Erythroblast (primary cell): Measurements from ENCODE around the gene SLC17A7.

ENCODE experiments used
- DNase-seq, 2 experiments: peaks; one replicate each; lab custom pipeline; 2025; lab: John Stamatoyannopoulos, UW
- GATA1 ChIP-seq: IDR thresholded peaks from 2 replicates; pipeline ENCODE4 v1.6.1; 2011; ENCODE audit warnings: low read depth, mild to moderate bottlenecking, control low read depth, low read length, moderate library complexity
- POLR2A ChIP-seq: IDR thresholded peaks from 2 replicates; pipeline ENCODE4 v1.6.1; 2011; ENCODE audit warnings: mild to moderate bottlenecking, low read length

SLC17A7 gene

DNA sequence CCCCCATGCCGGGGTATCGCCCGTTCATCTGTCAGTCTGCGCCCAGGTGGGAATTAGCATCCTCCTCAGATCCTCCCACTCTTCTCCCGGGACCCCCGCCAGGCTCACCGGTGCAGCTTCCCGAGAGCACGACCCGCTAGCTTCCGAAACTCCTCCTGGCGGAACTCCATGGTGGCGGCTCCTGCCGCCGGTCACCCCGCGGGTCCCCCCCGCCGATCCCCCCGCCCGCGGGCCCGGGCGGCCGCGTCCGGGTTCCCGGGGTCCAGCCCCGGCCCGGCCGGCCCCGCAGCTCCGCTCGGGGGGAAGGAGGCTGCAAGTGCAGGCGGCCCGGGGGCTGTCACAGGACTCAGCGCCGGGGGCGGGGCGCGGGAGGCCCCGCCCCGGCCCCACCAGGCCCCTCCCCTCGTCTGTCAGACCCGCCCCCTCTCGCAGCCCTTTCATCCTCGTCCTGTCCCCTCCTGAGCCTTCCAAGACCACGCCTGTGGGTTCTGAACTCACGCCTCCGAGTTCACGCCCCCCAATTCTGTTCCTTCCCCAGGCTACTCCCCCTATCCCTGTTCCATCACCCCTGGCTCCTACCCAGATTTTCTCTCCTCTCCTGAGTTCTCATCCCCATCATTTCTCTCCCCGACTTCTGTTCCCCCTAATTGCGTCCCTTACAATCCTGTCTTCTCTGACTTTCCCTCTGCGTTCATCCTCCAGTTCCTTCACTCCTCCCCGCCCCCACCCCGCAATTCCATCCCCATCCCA is at the start of gene SLC17A7:
Gene SLC17A7, minus strand, starts transcription at position 318 of the 750 bp plus-strand sequence. Its CDS starts 148 bp downstream, at position 170.
- TF ChIP-seq POLR2A (no peak), GATA1 (no peak)
- no peak for DNase-seq

DNA sequence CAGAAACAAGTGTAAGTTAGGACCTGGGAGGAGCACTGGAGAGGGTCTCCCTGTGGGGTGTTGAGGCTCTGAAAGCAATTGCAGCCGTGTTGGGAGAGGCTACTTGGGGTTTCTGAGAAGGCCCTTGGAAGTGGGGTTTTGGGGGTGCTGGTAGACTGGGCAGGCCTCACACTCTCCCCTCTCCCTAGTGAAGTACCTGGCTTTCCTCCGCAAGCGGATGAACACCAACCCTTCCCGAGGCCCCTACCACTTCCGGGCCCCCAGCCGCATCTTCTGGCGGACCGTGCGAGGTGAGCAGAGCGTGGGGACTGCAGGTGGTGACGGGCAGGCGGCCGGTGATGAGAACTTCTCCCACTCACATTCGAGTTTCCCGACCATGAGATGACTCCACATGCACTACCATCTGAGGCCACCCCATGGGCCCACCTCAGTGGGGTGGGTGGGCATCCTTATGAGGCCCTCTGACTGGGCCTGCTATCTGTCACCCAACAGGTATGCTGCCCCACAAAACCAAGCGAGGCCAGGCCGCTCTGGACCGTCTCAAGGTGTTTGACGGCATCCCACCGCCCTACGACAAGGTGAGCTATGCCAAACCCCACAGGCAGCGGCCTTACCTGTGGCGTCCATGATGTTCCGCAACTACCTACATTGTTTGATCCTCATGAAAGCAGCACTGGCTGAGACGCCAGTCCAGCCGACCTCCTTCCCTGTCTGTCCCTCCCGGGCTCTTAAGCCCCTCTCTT is 49.1 kb upstream of the SLC17A7 start:
- no peak for TF ChIP-seq POLR2A
- TF ChIP-seq GATA1 = no peak
- DNase-seq = no peak

DNA sequence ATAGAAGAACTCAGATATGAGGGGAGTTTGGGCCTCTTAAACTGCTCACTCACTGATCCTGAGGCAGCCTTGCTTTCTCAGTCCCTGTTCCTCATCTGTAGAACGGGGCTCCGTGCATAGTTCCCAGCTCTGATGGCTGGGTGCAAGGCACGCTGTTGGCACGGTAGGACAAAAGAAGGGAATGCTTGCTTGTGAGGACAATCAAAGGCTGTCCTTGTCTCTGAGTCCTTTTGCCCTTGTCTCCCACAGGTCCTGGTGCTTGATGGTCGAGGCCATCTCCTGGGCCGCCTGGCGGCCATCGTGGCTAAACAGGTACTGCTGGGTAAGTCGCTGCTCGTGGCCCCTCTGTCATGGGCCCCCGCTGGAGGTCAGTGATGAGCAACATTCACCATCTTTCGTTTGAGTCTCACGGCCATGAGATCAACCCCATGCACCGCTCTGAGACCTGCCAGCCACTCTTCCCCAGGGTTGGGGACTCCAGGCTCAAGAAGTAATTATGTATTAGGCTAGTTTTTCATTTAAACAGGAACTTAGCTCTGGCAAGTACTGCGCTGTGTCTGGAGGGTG is 48.4 kb upstream of the SLC17A7 start:
- DNase-seq = no peak
- TF ChIP-seq GATA1 (no peak), POLR2A (peak; percentile 13)

DNA sequence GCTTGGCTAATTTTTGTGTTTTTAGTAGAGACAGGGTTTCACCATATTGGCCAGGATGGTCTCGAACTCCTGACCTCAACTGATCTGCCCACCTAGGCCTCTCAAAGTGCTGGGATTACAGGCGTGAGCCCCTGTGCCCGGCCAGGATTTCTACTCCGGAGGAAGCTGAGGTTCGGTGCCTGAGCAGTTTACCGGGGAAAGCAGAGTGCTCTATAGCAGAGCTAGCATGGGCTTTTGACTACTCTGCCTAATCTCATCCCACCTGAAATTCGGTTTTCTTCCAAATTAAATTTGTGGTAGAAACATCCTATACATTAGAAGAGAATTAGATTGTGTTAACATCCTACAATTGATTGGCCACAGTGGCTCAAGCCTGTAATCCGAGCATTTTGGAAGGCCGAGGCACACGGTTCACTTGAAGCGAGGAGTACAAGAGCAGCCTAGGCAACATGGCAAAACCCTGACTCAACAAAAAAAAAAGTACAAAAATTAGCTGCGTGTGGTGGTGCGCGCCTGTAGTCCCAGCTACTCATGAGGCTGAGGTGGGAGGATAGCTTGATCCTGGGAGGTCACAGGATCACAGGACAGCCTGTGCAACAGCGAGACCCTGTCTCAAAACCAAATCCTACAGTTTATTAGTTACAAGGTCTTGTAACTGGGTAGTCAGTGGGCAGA is 47.7 kb upstream of the SLC17A7 start:
- no peak for DNase-seq

DNA sequence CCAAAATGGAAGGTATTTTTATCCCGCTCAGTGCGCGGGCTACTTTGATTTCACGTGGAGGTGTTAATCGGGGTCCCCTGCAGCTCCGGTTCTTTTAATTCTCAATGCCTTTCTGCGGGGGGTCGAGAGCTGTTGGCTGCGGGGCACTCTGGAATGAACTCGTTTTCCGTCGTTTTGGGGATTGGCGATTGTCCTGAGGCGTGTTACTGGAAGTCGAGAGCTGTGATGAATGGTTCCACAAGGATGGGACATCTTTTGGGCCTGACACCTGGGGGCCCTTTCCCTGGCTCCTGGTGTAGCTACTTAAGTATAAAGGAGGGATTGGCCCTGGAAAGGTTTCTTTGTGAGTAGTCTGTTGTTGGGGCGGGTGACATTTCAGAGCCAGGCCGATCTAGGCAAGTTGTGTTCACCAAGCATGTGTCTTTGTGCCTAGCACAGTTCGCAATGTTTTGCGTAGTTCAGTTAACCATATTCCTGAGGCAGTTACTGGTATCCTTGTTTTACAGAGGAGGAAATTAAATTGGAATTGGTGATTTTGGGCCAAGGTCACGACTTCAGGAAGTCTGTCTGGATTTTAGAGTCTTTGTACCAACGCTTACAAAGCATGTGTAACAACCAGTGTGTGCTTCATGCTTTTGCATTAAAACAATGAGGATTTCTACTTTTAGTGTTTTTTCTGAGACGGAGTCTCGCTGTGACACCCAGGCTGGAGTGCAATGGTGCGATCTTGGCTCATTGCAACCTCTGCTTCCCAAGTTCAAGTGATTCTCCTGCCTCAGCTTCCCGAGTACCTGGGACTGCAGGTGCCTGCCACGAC is 46.9 kb upstream of the SLC17A7 start:
- no peak for DNase-seq
- TF ChIP-seq GATA1 (no peak), POLR2A (no peak)

More for the DNA sequence above, 47.7 kb upstream of the SLC17A7 start:
- TF ChIP-seq POLR2A = no peak
- no peak for TF ChIP-seq GATA1

DNA sequence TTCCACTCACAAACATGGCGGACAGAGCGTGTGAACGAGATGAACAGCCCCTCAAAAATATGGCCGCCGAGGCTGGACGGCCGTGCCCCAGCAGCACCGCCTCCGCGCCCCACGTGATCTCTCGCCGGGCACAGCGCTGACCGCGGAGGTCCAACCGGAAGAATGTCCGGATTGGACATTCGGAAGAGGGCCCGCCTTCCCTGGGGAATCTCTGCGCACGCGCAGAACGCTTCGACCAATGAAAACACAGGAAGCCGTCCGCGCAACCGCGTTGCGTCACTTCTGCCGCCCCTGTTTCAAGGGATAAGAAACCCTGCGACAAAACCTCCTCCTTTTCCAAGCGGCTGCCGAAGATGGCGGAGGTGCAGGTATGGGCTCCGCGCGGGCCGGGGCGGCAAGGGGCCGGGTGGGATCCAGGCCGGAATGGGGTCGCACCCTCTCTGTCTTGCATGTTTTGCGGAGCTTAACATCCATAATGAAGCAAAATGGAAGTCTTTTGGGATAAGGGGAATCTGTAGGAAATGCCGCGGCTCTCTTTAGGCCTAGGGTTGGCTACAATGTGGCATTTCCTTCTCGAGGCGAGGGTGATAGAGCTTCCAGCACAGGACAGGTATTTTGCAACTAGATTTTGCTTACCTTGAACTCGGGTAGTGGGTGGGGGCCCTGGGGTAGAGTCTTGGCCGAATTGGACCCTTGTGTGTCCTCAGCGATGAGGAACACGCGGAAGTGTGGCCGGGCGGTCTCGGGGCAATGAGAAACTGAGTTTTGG is 46.1 kb upstream of the SLC17A7 start, which contains the start of gene RPL13A:
Gene RPL13A, plus strand, starts transcription at position 332 of the 769 bp plus-strand sequence. Its CDS starts 22 bp downstream, at position 354.
- TF ChIP-seq POLR2A (peak; percentile 100), GATA1 (no peak)
- peak; percentile 100 for DNase-seq

DNA sequence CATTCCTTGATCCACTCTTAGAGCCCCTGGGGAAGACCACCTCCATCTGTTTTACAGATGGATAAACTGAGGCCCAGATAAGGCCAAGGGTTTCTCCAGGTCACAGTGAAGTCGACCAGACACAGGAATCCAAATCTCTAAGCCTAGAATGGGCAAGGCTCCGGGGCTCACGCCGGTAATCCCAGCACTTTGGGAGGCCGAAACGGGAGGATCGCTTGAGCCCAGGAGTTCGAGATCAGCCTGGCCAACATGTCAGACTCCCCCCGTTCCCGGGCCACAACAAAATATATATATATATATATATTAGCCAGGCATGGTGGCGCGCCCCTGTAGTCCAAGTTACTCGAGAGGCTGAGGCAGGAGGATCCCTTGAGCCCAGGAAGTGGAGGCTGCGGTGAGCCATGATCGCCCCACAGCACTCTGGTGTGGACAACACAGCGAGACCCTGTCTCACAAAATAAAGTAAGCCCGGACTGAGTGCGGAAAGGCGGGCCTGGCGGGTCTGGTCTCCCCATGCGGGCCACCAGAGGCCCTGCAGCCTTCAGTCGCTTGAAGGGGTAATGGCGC is 45.5 kb upstream of the SLC17A7 start:
- no peak for DNase-seq
- TF ChIP-seq POLR2A = no peak
- TF ChIP-seq GATA1 = no peak

DNA sequence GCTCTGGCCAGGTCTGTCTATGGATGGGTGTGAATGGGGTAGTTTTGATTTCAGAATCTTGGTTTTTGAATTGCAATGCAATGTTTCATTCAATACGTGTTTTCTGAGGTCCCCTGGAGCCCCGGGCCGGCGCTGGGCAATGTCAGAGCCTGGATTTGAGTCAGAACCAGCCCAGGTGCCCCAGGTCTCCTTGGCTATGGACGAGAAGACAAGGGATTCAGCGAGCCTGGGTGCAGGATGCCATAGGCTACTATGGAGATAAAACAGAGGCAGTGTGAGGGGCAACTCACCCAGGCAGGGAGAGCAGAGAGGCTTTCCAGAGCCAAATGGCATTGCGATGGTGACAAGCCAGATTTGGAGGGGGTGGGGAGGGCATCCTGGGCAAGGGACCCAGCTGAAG is 44.9 kb upstream of the SLC17A7 start:
- no peak for TF ChIP-seq GATA1
- TF ChIP-seq POLR2A = no peak
- no peak for DNase-seq

DNA sequence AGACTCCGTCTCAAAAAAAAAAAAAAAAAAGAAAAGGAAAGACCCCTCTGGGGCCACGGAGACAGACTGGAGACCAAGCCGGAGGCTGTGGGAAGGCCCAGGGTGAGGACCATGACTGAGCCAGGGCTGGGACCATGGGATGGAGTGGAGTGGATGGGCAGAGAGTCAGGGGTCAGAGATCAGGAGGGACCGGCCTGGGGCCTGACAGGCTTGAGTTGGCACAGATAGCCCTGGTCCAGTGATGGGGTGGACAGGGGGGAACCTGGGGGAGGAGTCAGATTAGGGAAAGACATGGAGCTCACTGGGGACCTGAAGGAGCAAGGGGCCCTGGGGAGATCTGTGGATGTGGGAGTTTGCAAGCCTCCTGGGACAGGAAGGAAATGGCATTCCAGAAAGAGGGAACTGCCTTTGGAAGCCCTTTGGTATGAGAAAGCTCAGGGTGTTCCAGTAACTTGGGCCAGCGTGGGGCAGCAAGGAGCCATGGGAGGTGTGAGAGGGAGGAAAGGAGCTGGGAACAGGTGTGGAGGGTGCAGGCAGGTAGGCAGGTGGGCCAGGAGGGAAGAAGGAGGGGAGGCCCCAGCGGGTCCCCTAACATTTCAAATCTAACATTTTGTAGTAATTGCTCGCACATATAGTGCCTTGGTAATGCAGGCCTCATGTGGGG is 39.8 kb upstream of the SLC17A7 start:
- TF ChIP-seq POLR2A (no peak), GATA1 (no peak)
- DNase-seq = no peak

DNA sequence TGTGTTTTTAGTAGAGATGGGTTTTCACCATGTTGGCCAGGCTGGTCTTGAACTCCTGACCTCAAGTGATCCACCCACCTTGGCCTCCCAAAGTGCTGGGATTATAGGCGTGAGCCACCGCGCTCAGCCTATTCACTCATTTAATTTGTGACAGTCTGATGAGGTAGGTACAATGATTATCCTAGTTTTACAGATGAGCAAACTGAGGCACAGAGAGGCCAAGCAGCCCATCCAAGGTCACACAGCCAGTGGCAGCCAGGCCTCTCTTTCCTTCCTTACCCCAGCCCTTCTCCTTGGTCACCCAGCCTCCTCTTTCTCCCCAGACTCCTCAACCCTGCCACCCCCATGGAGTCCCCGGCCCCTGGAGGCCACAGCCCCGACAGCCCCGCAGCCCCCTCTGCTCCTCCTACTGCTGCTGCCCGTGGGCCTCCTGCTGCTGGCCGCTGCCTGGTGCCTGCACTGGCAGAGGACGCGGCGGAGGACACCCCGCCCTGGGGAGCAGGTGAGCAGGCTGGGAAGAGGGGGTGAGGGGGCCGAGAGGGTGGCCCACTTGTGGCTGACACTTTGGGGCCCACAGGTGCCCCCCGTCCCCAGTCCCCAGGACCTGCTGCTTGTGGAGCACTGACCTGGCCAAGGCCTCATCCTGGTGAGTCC is 38.8 kb upstream of the SLC17A7 start:
- no peak for DNase-seq
- TF ChIP-seq POLR2A (no peak), GATA1 (no peak)
